Liver (tissue), 9 donors: ENCODE data around the gene SH3GL3. TPM values are rescaled to one million over a fixed set of nuclear protein-coding genes. Genes with fewer than 3 reads are reported as not detected.

Experiments used
- DNase-seq: peaks from one replicate; pipeline ENCODE4 v3.0.0-alpha.2; 2017; ENCODE audit warnings: low spot score
- H3K27ac ChIP-seq, 2 donors: one replicate each; pipeline ENCODE4 v1.7.0; 2013; ENCODE audit warnings: inconsistent platforms in 2 of 2, low read length in 2 of 2, control low read depth in 1 of 2, low read depth in 1 of 2, mild to moderate bottlenecking in 1 of 2
- H3K27me3 ChIP-seq, 4 donors: one replicate each; pipeline versions ENCODE4 v1.6.1 to v1.7.0; 2013; ENCODE audit warnings: low read length in 3 of 4, inconsistent platforms in 1 of 4, mild to moderate bottlenecking in 1 of 4, moderate library complexity in 1 of 4; ENCODE audit not compliant: control insufficient read depth in 4 of 4, insufficient read depth in 4 of 4
- H3K36me3 ChIP-seq, 4 donors: one replicate each; pipeline versions ENCODE4 v1.6.1 to v1.7.0; 2013; ENCODE audit warnings: low read length in 3 of 4, mild to moderate bottlenecking in 3 of 4, low read depth in 1 of 4, moderate library complexity in 1 of 4; ENCODE audit not compliant: control insufficient read depth in 4 of 4, insufficient read depth in 3 of 4
- H3K4me1 ChIP-seq, 4 donors: one replicate each; pipeline versions ENCODE4 v1.6.1 to v1.7.0; 2013; ENCODE audit warnings: low read length in 3 of 4, mild to moderate bottlenecking in 3 of 4, moderate library complexity in 1 of 4; ENCODE audit not compliant: control insufficient read depth in 4 of 4, insufficient read depth in 4 of 4
- H3K4me3 ChIP-seq, 3 donors: one replicate each; pipeline versions ENCODE4 v1.6.1 to v1.7.0; 2013; ENCODE audit warnings: low read length in 3 of 3, control low read depth in 1 of 3, low read depth in 1 of 3, mild to moderate bottlenecking in 1 of 3
- H3K9ac ChIP-seq, 2 donors: one replicate each; pipeline ENCODE4 v1.7.0; 2013; ENCODE audit warnings: low read length in 2 of 2, mild to moderate bottlenecking in 2 of 2, moderate library complexity in 2 of 2, control low read depth in 1 of 2, low read depth in 1 of 2
- H3K9me3 ChIP-seq, 4 donors: one replicate each; pipeline versions ENCODE4 v1.6.1 to v1.7.0; 2013; ENCODE audit warnings: low read length in 3 of 4; ENCODE audit not compliant: control insufficient read depth in 4 of 4
- EGR1 ChIP-seq, 2 donors: IDR thresholded peaks; 2 replicates each; pipeline ENCODE4 v1.6.1; 2016 to 2018; ENCODE audit warnings: antibody characterized with exemption in 2 of 2, low read depth in 2 of 2
- FOXA1 ChIP-seq: IDR thresholded peaks from 2 replicates; pipeline ENCODE4 v1.6.1; 2016; ENCODE audit warnings: antibody characterized with exemption
- FOXA2 ChIP-seq: IDR thresholded peaks from 2 replicates; pipeline ENCODE4 v1.6.1; 2016; ENCODE audit warnings: antibody characterized with exemption
- GABPA ChIP-seq, 2 donors: IDR thresholded peaks in 1 of 2; conservative IDR thresholded peaks in 1 of 2; 2 replicates each; pipeline ENCODE4 v1.6.1; 2016; ENCODE audit warnings: antibody characterized with exemption in 2 of 2, mild to moderate bottlenecking in 1 of 2, moderate library complexity in 1 of 2
- HNF4A ChIP-seq, 2 donors: conservative IDR thresholded peaks; 2 replicates each; pipeline ENCODE4 v1.6.1; 2016; ENCODE audit warnings: antibody characterized with exemption in 2 of 2, mild to moderate bottlenecking in 2 of 2
- HNF4G ChIP-seq: IDR thresholded peaks from 2 replicates; pipeline ENCODE4 v1.6.1; 2016; ENCODE audit warnings: antibody characterized with exemption
- JUND ChIP-seq, 2 donors: IDR thresholded peaks; 2 replicates each; pipeline ENCODE4 v1.6.1; 2016; ENCODE audit warnings: antibody characterized with exemption in 2 of 2
- NR2F2 ChIP-seq: IDR thresholded peaks from 2 replicates; pipeline ENCODE4 v1.6.1; 2016; ENCODE audit warnings: antibody characterized with exemption
- RAD21 ChIP-seq, 2 donors: IDR thresholded peaks; 2 replicates each; pipeline ENCODE4 v1.6.1; 2016; ENCODE audit warnings: antibody characterized with exemption in 2 of 2, mild to moderate bottlenecking in 2 of 2
- RXRA ChIP-seq, 2 donors: IDR thresholded peaks; 2 replicates each; pipeline ENCODE4 v1.6.1; 2017 to 2018; ENCODE audit warnings: antibody characterized with exemption in 2 of 2, mild to moderate bottlenecking in 1 of 2
- SP1 ChIP-seq: IDR thresholded peaks from 2 replicates; pipeline ENCODE4 v1.6.1; 2018; ENCODE audit warnings: antibody characterized with exemption, mild to moderate bottlenecking
- TAF1 ChIP-seq: conservative IDR thresholded peaks from 2 replicates; pipeline ENCODE4 v1.6.1; 2016; ENCODE audit warnings: antibody characterized with exemption, mild to moderate bottlenecking
- YY1 ChIP-seq: IDR thresholded peaks from 2 replicates; pipeline ENCODE4 v1.6.1; 2016; ENCODE audit warnings: antibody characterized with exemption, mild to moderate bottlenecking
- WGBS: extraction: QIAGEN DNeasy Blood & Tissue Kit; methylation state at CpG from one replicate; pipeline ENCODE4 v1.1.7; 2013; 5-methylcytosine and 5-hydroxymethylcytosine counted together
- polyA plus RNA-seq, 2 donors: library from polyadenylated mRNA; stranded (reverse) in 1 of 2; unstranded in 1 of 2; fragments of 200-250 nt in 1 of 2; fragments of >200 nt in 1 of 2; fragmentation: Nextera tagmentation in 1 of 2; extraction: Ambion mirVana in 1 of 2; gene quantifications; one replicate each; pipeline versions ENCODE4 v1.2.1 to v1.2.3, GENCODE V29; 2013 to 2015
- total RNA-seq, 2 donors: library from RNA; depleted of rRNA; stranded (reverse); fragments of >200 nt; gene quantifications; one replicate each; pipeline ENCODE4 v1.2.3, GENCODE V29; 2014
- TF ChIP-seq, protein P1 (sequence below): IDR thresholded peaks from 2 replicates; pipeline ENCODE4 v1.6.1; 2016; ENCODE audit warnings: antibody characterized with exemption
- TF ChIP-seq, protein P2 (sequence below): IDR thresholded peaks from 2 replicates; pipeline ENCODE4 v1.6.1; 2016; ENCODE audit warnings: antibody characterized with exemption
- TF ChIP-seq, protein P3 (sequence below): fragments of 150-350 bp; IDR thresholded peaks from 2 replicates; pipeline ENCODE4 v1.5.1; 2017; ENCODE audit warnings: improper control_type of control experiment, low read depth, low read length; ENCODE audit not compliant: missing input control
- TF ChIP-seq, protein P4 (sequence below): IDR thresholded peaks from 2 replicates; pipeline ENCODE4 v1.6.1; 2016; ENCODE audit warnings: antibody characterized with exemption, mild to moderate bottlenecking
- TF ChIP-seq, protein P5 (sequence below): IDR thresholded peaks from 2 replicates; pipeline ENCODE4 v1.6.1; 2016; ENCODE audit warnings: antibody characterized with exemption
- donor health status: healthy.
- donor health status: healthy.
- donor health status: healthy.
- donor health status: healthy.
- donor health status: healthy.

SH3GL3 gene
- total and polyA plus RNA-seq, 4 donors, result 0.23 TPM; not detected in 3

DNA sequence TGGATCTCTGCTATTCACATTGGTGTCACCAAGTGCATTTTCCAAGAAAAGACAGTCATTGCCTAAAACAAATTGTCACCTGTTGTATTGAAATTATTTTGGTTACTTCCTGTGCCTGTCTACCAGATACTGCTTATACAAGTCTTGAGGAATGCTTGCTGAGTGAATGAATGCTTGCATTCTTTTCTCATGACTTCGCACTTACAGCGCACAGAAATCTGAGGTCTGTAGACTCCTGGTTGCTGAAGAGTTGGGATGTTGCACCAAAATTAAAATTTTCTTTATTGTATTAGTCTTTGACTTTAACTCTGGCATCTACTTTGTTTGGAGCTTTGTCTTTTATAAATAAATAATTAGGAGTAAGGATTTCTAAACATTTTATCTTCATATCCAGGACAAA is 28.4 kb downstream of the SH3GL3 start:
- H3K9ac ChIP-seq, result no peak overlapping the region
- H3K27ac ChIP-seq, result no peak overlapping the region
- no peaks in the 10 kb centered on the region for H3K36me3 ChIP-seq
- peaks cover 0 to 7% (median 0%) of the 10 kb centered on the region in 4 donors for H3K27me3 ChIP-seq
- DNase-seq, result no peak
- TF ChIP-seq RXRA (IDR thresholded peaks at IDR 0.05), result no peak
- no peak for TF ChIP-seq NR2F2
- TF ChIP-seq RAD21 (IDR thresholded peaks at IDR 0.05), result no peak
- TF ChIP-seq YY1, result no peak
- TF ChIP-seq HNF4A (conservative IDR thresholded peaks at IDR 0.05), result no peak
- TF ChIP-seq GABPA (IDR thresholded peaks at IDR 0.05 in 1 of 2, conservative IDR thresholded peaks at IDR 0.05 in 1 of 2), result no peak
- no peak for TF ChIP-seq FOXA1
- TF ChIP-seq, protein P1, sequence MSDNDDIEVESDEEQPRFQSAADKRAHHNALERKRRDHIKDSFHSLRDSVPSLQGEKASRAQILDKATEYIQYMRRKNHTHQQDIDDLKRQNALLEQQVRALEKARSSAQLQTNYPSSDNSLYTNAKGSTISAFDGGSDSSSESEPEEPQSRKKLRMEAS, result no peak
- TF ChIP-seq HNF4G, result no peak
- TF ChIP-seq JUND (IDR thresholded peaks at IDR 0.05), result no peak
- no peak for TF ChIP-seq TAF1
- TF ChIP-seq, protein P2, sequence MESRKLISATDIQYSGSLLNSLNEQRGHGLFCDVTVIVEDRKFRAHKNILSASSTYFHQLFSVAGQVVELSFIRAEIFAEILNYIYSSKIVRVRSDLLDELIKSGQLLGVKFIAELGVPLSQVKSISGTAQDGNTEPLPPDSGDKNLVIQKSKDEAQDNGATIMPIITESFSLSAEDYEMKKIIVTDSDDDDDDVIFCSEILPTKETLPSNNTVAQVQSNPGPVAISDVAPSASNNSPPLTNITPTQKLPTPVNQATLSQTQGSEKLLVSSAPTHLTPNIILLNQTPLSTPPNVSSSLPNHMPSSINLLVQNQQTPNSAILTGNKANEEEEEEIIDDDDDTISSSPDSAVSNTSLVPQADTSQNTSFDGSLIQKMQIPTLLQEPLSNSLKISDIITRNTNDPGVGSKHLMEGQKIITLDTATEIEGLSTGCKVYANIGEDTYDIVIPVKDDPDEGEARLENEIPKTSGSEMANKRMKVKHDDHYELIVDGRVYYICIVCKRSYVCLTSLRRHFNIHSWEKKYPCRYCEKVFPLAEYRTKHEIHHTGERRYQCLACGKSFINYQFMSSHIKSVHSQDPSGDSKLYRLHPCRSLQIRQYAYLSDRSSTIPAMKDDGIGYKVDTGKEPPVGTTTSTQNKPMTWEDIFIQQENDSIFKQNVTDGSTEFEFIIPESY, result no peak
- TF ChIP-seq, protein P3, sequence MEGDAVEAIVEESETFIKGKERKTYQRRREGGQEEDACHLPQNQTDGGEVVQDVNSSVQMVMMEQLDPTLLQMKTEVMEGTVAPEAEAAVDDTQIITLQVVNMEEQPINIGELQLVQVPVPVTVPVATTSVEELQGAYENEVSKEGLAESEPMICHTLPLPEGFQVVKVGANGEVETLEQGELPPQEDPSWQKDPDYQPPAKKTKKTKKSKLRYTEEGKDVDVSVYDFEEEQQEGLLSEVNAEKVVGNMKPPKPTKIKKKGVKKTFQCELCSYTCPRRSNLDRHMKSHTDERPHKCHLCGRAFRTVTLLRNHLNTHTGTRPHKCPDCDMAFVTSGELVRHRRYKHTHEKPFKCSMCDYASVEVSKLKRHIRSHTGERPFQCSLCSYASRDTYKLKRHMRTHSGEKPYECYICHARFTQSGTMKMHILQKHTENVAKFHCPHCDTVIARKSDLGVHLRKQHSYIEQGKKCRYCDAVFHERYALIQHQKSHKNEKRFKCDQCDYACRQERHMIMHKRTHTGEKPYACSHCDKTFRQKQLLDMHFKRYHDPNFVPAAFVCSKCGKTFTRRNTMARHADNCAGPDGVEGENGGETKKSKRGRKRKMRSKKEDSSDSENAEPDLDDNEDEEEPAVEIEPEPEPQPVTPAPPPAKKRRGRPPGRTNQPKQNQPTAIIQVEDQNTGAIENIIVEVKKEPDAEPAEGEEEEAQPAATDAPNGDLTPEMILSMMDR, result no peak
- no peak for TF ChIP-seq SP1
- TF ChIP-seq, protein P4, sequence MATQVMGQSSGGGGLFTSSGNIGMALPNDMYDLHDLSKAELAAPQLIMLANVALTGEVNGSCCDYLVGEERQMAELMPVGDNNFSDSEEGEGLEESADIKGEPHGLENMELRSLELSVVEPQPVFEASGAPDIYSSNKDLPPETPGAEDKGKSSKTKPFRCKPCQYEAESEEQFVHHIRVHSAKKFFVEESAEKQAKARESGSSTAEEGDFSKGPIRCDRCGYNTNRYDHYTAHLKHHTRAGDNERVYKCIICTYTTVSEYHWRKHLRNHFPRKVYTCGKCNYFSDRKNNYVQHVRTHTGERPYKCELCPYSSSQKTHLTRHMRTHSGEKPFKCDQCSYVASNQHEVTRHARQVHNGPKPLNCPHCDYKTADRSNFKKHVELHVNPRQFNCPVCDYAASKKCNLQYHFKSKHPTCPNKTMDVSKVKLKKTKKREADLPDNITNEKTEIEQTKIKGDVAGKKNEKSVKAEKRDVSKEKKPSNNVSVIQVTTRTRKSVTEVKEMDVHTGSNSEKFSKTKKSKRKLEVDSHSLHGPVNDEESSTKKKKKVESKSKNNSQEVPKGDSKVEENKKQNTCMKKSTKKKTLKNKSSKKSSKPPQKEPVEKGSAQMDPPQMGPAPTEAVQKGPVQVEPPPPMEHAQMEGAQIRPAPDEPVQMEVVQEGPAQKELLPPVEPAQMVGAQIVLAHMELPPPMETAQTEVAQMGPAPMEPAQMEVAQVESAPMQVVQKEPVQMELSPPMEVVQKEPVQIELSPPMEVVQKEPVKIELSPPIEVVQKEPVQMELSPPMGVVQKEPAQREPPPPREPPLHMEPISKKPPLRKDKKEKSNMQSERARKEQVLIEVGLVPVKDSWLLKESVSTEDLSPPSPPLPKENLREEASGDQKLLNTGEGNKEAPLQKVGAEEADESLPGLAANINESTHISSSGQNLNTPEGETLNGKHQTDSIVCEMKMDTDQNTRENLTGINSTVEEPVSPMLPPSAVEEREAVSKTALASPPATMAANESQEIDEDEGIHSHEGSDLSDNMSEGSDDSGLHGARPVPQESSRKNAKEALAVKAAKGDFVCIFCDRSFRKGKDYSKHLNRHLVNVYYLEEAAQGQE, result no peak
- no peak for TF ChIP-seq EGR1 (IDR thresholded peaks at IDR 0.05; ENCODE audit: low read depth in 2 of 2)
- no peak for TF ChIP-seq FOXA2
- TF ChIP-seq, protein P5, sequence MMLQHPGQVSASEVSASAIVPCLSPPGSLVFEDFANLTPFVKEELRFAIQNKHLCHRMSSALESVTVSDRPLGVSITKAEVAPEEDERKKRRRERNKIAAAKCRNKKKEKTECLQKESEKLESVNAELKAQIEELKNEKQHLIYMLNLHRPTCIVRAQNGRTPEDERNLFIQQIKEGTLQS, result no peak
- WGBS, result 93% methylated on average over 2 of the region's 2 CpGs
- no peak overlapping the region for H3K4me3 ChIP-seq
- H3K4me1 ChIP-seq, result no peaks in the 10 kb centered on the region
- no peaks in the 10 kb centered on the region for H3K9me3 ChIP-seq
